Stomach (tissue), 4 donors: ENCODE data around the gene CFAP77.

Source experiments
- CTCF ChIP-seq, 7 experiments: fragments of 450-650 bp in 4 of 7; fragments of 200-600 bp in 3 of 7; sonication (generic) in 3 of 7; IDR thresholded peaks; one replicate each; pipeline ENCODE4 v1.5.1; 2016 to 2019; ENCODE audit warnings: antibody characterized with exemption in 7 of 7, control low read depth in 2 of 7, mild to moderate bottlenecking in 1 of 7
- EP300 ChIP-seq: sonication (generic); formaldehyde crosslinking; IDR thresholded peaks from one replicate; pipeline ENCODE4 v1.6.1; 2017; ENCODE audit warnings: antibody characterized with exemption
- POLR2A ChIP-seq, 4 donors: fragments of 450-650 bp; IDR thresholded peaks; one replicate each; pipeline ENCODE4 v1.6.1; 2016; ENCODE audit warnings: antibody characterized with exemption in 4 of 4, control low read depth in 2 of 4, mild to moderate bottlenecking in 1 of 4, moderate library complexity in 1 of 4
- POLR2AphosphoS5 ChIP-seq, 3 donors: sonication (generic); formaldehyde crosslinking; IDR thresholded peaks; one replicate each; pipeline ENCODE4 v1.6.1; 2016; ENCODE audit warnings: antibody characterized with exemption in 3 of 3

- TF ChIP-seq CTCF (IDR thresholded peaks at IDR 0.05) (no peak), POLR2AphosphoS5 (IDR thresholded peaks at IDR 0.05) (no peak), POLR2A (IDR thresholded peaks at IDR 0.05) (no peak), EP300 (no peak)
These were observed 5.2 kb downstream of the CFAP77 start for GRCh38 chr9:132415181-132415580.
